Endothelial cell of umbilical vein (primary cell): ENCODE measurements around the gene TTC21A. TPM values are rescaled to one million over a fixed set of nuclear protein-coding genes. Genes with fewer than 3 reads are reported as not detected.

Source experiments
- BruUV-seq: library from RNA; stranded (reverse); fragments of 400-500 nt; replicated peaks from 2 replicates; lab custom pipeline; 2021; lab: Mats Ljungman, UMichigan
- CTCF ChIA-PET: fragments of 300-600, 350-600 bp; sonication (Branson Sonifier 250); formaldehyde crosslinking; loops from one replicate; lab custom pipeline; 2021; ENCODE audit warnings: antibody characterized with exemption, inconsistent platforms; lab: Charles Lee
- POLR2A ChIA-PET: fragments of 300-600, 350-600 bp; sonication (Branson Sonifier 250); formaldehyde crosslinking; loops from one replicate; lab custom pipeline; 2021; ENCODE audit warnings: antibody characterized with exemption, inconsistent platforms; lab: Charles Lee
- DNase-seq: peaks from one replicate; pipeline ENCODE4 v3.0.0-alpha.2; 2011; ENCODE audit warnings: low read depth, low spot score
- FAIRE-seq: peaks from 2 replicates; lab custom pipeline; 2011; peaks lifted over from hg19 to GRCh38; lab: Jason Lieb, UNC
- H2AFZ ChIP-seq: 2 replicates; pipeline ENCODE4 v1.6.0; 2012; ENCODE audit warnings: low read depth, low read length, control low read depth, inconsistent platforms
- H3K27ac ChIP-seq: 2 replicates; pipeline ENCODE4 v1.5.1; 2011; ENCODE audit warnings: low read depth, mild to moderate bottlenecking, control low read depth, low read length, moderate library complexity; ENCODE audit not compliant: insufficient read depth
- H3K27me3 ChIP-seq, 2 experiments: 2 replicates each; pipeline versions ENCODE4 v1.6.0 to v1.6.1; 2011; ENCODE audit warnings: low read length in 2 of 2, mixed read lengths in 1 of 2; ENCODE audit not compliant: control insufficient read depth in 2 of 2, insufficient read depth in 2 of 2
- H3K36me3 ChIP-seq, 2 experiments: 2 replicates in 1 of 2; 3 replicates in 1 of 2; pipeline ENCODE4 v1.5.1; 2011; ENCODE audit warnings: low read length in 2 of 2, mild to moderate bottlenecking in 1 of 2, moderate library complexity in 1 of 2; ENCODE audit not compliant: control insufficient read depth in 2 of 2, insufficient read depth in 2 of 2; ENCODE audit errors: extremely low read depth in 1 of 2
- H3K4me1 ChIP-seq: 3 replicates; pipeline ENCODE4 v1.5.1; 2011; ENCODE audit warnings: mild to moderate bottlenecking, low read length; ENCODE audit not compliant: control insufficient read depth, insufficient read depth; ENCODE audit errors: extremely low read depth
- H3K4me2 ChIP-seq: 2 replicates; pipeline ENCODE4 v1.6.1; 2011; ENCODE audit warnings: low read length, control low read depth, mixed read lengths; ENCODE audit not compliant: insufficient read depth
- H3K4me3 ChIP-seq, 3 experiments: fragments of 200-600 bp in 1 of 3; sonication (generic), shearing (Covaris generic) in 1 of 3; replicated peaks in 1 of 3; 2 replicates each; pipeline ENCODE4 v1.5.1; 2011 to 2016; ENCODE audit warnings: control low read depth in 3 of 3, low read length in 3 of 3, mild to moderate bottlenecking in 2 of 3, inconsistent platforms in 1 of 3, low read depth in 1 of 3, moderate library complexity in 1 of 3; ENCODE audit not compliant: insufficient read depth in 1 of 3
- H3K79me2 ChIP-seq: 2 replicates; pipeline ENCODE4 v1.6.0; 2012; ENCODE audit warnings: low read length, inconsistent platforms; ENCODE audit not compliant: control insufficient read depth, insufficient read depth
- H3K9ac ChIP-seq: replicated peaks from 2 replicates; pipeline ENCODE3; 2011; ENCODE audit warnings: low read length, control low read depth; ENCODE audit not compliant: insufficient read depth; ENCODE audit errors: extremely low read depth
- H3K9me1 ChIP-seq: replicated peaks from 3 replicates; pipeline ENCODE4 v1.6.0; 2011; ENCODE audit warnings: mild to moderate bottlenecking, low read length; ENCODE audit not compliant: control insufficient read depth, insufficient read depth; ENCODE audit errors: extremely low read depth
- H3K9me3 ChIP-seq: replicated peaks from 2 replicates; pipeline ENCODE4 v1.5.1; 2012; ENCODE audit warnings: low read length, inconsistent platforms; ENCODE audit not compliant: control insufficient read depth, insufficient read depth
- H4K20me1 ChIP-seq: replicated peaks from 2 replicates; pipeline ENCODE3; 2011; ENCODE audit warnings: mild to moderate bottlenecking, low read length; ENCODE audit not compliant: control insufficient read depth, insufficient read depth; ENCODE audit errors: extremely low read depth
- EZH2 ChIP-seq: IDR thresholded peaks from 2 replicates; pipeline ENCODE4 v1.6.1; 2012; ENCODE audit warnings: borderline replicate concordance, low read depth, mild to moderate bottlenecking, moderate library complexity, low read length, inconsistent platforms; ENCODE audit not compliant: severe bottlenecking
- FOS ChIP-seq: IDR thresholded peaks from 2 replicates; pipeline ENCODE4 v1.6.1; 2011; ENCODE audit warnings: mild to moderate bottlenecking, low read length, moderate library complexity, borderline replicate concordance; ENCODE audit not compliant: insufficient read depth
- GATA2 ChIP-seq: IDR thresholded peaks from 2 replicates; pipeline ENCODE4 v1.7.0; 2011; ENCODE audit warnings: low read depth, mild to moderate bottlenecking, moderate library complexity, mixed read lengths, low read length; ENCODE audit not compliant: insufficient read length, insufficient read depth
- JUN ChIP-seq: IDR thresholded peaks from 2 replicates; pipeline ENCODE4 v1.6.1; 2011; ENCODE audit warnings: borderline replicate concordance, low read depth; ENCODE audit not compliant: insufficient read length, insufficient read depth
- MYC ChIP-seq: IDR thresholded peaks from one replicate; pipeline ENCODE4 v1.6.1; 2011; ENCODE audit warnings: mild to moderate bottlenecking, low read depth, low read length
- POLR2A ChIP-seq: IDR thresholded peaks from 2 replicates; pipeline ENCODE4 v1.6.1; 2012; ENCODE audit warnings: low read depth, mild to moderate bottlenecking, control low read depth, low read length
- POLR2AphosphoS5 ChIP-seq: IDR thresholded peaks from 2 replicates; pipeline ENCODE4 v1.6.1; 2012; ENCODE audit warnings: low read depth, mild to moderate bottlenecking, control low read depth, low read length, moderate library complexity; ENCODE audit not compliant: insufficient read depth
- dilution Hi-C: fragments of 300-500 bp; cut with MboI; formaldehyde crosslinking; loops from one replicate; pipeline ENCODE4 v1.15.0; 2019; ENCODE audit warnings: low sequenced_read_pairs; ENCODE audit not compliant: extremely low pct_ligation_motif_present
- intact Hi-C: fragments of 100-400 bp; cut with micrococcal nuclease; formaldehyde crosslinking; loops from one replicate; pipeline ENCODE4 v1.10.0; 2022
- polyA plus RNA-seq, 4 experiments: library from polyadenylated mRNA; depleted of rRNA in 3 of 4; stranded (reverse) in 3 of 4; unstranded in 1 of 4; fragments of >200 nt; gene quantifications; 2 replicates each; pipeline versions ENCODE4 v1.2.1 to v1.2.3, GENCODE V29; 2011 to 2012; ENCODE audit warnings: missing spikeins in 1 of 4
- total RNA-seq: library from RNA; stranded (reverse); gene quantifications from 2 replicates; pipeline ENCODE4 v1.2.3, GENCODE V29; 2021
- TF ChIP-seq, protein P1 (sequence below), 2 donors: IDR thresholded peaks; 1 replicate in 1 of 2; 2 replicates in 1 of 2; pipeline ENCODE4 v1.5.1; 2011; ENCODE audit warnings: low read length in 2 of 2, mild to moderate bottlenecking in 2 of 2, moderate library complexity in 2 of 2, control low read depth in 1 of 2, inconsistent platforms in 1 of 2, low read depth in 1 of 2; ENCODE audit not compliant: insufficient read depth in 1 of 2; ENCODE audit errors: extremely low read depth in 1 of 2
- TF ChIP-seq, protein P2 (sequence below): IDR thresholded peaks from 2 replicates; pipeline ENCODE4 v1.6.1; 2011; ENCODE audit not compliant: insufficient read depth, insufficient read length

TTC21A gene
- total and polyA plus RNA-seq, 2 donors (not counting 3 experiments of a cell fraction or from before 2014, with no cell fraction given) = 4.7 to 7.8 TPM

DNA sequence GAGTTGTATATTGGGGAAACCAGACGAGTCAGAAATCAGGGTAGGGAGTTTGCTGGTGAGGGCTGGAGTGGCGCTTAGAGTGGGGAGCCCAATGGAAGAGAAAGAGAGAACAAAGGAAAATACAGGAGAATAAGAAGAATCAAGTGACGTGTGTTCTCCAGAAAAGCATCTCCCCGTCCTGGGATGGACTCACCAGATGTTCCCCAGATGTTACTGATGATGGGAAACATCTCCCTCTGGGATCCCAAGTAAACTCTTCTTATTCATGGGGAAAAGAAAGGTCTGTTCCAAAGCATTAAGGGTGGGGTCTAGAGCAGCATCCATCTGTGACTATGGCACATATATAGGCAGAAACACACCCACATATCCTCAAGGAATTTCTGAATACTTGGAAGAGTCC is 48.9 kb downstream of the TTC21A start:
- no peak overlapping the region for H3K4me3 ChIP-seq
- dilution Hi-C loops = no loop called here
- intact Hi-C loops = no loop called here

More for the DNA sequence above, 48.9 kb downstream of the TTC21A start:
- Histone ChIP-seq H3K9me3 (no peaks in the 10 kb centered on the region), H3K4me1 (peaks cover 9% of the 10 kb centered on the region), H3K27ac (no peak overlapping the region), H3K36me3 (no peaks in the 10 kb centered on the region), H3K27me3 (no peaks in the 10 kb centered on the region), H3K9me1 (no peaks in the 10 kb centered on the region), H2AFZ (no peak overlapping the region), H3K79me2 (peaks cover 18% of the 10 kb centered on the region), H3K9ac (no peak overlapping the region), H3K4me2 (no peak overlapping the region), H4K20me1 (no peaks in the 10 kb centered on the region)
- TF ChIP-seq, protein P1, sequence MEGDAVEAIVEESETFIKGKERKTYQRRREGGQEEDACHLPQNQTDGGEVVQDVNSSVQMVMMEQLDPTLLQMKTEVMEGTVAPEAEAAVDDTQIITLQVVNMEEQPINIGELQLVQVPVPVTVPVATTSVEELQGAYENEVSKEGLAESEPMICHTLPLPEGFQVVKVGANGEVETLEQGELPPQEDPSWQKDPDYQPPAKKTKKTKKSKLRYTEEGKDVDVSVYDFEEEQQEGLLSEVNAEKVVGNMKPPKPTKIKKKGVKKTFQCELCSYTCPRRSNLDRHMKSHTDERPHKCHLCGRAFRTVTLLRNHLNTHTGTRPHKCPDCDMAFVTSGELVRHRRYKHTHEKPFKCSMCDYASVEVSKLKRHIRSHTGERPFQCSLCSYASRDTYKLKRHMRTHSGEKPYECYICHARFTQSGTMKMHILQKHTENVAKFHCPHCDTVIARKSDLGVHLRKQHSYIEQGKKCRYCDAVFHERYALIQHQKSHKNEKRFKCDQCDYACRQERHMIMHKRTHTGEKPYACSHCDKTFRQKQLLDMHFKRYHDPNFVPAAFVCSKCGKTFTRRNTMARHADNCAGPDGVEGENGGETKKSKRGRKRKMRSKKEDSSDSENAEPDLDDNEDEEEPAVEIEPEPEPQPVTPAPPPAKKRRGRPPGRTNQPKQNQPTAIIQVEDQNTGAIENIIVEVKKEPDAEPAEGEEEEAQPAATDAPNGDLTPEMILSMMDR (IDR thresholded peaks at IDR 0.05; ENCODE audit: extremely low read depth in 1 of 2, insufficient read depth in 1 of 2, low read depth in 1 of 2, low read length in 2 of 2) = no peak
- no peak for TF ChIP-seq JUN
- no peak for TF ChIP-seq GATA2
- TF ChIP-seq, protein P2, sequence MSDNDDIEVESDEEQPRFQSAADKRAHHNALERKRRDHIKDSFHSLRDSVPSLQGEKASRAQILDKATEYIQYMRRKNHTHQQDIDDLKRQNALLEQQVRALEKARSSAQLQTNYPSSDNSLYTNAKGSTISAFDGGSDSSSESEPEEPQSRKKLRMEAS = no peak
- TF ChIP-seq POLR2AphosphoS5 = no peak
- no peak for TF ChIP-seq POLR2A
- TF ChIP-seq FOS = no peak
- no peak for TF ChIP-seq MYC
- TF ChIP-seq EZH2 = no peak
- ChIA-PET POLR2A (no interaction called here), CTCF (interaction anchor here (1.0 kb wide), 1 partner anchor 10 kb away, joined by 3 read pairs; no protein-coding TSS in a partner anchor)
- BruUV-seq = no TSS peak
- FAIRE-seq (no peak), DNase-seq (no peak)
